Measurements from ENCODE around the gene PRC1. TPM values are rescaled to one million over a fixed set of nuclear protein-coding genes. Genes with fewer than 3 reads are reported as not detected.
A peak's percentile ranks its signal among the peaks of the same experiment; 100 is the strongest.

The PRC1 gene
- polyA plus RNA-seq, 1 donor (not counting 4 experiments of a cell fraction or from before 2014, with no cell fraction given), result 105 TPM

DNA sequence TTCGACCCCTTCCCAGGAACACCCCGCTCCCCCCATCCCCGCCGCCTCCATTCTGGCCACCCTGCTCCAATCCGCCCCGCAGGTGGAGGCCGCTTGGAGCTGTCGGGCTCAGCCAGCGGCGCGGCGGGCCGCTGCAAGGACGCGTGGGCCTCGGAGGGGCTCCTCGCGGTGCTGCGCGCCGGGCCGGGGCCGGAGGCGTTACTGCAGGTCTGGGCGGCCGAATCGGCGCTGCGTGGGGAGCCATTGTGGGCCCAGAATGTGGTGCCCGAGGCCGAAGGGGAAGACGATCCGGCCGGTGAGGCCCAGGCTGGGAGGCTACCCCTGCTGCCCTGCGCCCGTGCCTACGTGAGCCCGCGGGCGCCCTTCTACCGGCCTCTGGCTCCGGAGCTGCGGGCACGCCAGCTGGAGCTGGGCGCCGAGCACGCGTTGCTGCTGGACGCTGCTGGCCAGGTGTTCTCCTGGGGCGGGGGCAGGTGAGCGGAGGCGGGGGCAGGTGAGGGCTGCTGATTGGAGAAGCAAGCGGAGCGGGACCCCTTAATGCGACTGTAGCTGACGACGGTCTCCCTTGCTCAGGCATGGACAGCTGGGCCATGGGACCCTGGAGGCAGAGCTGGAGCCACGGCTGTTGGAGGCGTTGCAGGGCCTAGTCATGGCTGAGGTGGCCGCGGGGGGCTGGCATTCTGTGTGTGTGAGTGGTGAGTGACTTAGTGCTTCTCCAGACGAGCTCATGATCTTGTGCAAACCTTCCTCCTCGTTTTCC, 37.1 kb downstream of the PRC1 start:
- no peaks in the 10 kb centered on the region for H3K79me2 ChIP-seq (ENCODE audit: control insufficient read depth, insufficient read depth, low read length)
- H4K20me1 ChIP-seq (ENCODE audit: control insufficient read depth, extremely low read depth, insufficient read depth, low read length), result no peaks in the 10 kb centered on the region
- peaks cover 16% of the 10 kb centered on the region for H3K4me1 ChIP-seq (ENCODE audit: control insufficient read depth, extremely low read depth, insufficient read depth, low read length)
- DNase-seq (ENCODE audit: low read depth, low spot score), result no peak
- H3K36me3 ChIP-seq (ENCODE audit: control insufficient read depth in 2 of 2, extremely low read depth in 1 of 2, insufficient read depth in 2 of 2, low read length in 2 of 2), result peaks cover 17 to 21% of the 10 kb centered on the region in 2 experiments
- H2AFZ ChIP-seq (ENCODE audit: control insufficient read depth, low read length), result peak overlapping the region; percentile 65
- H3K27me3 ChIP-seq (ENCODE audit: control insufficient read depth, extremely low read depth, insufficient read depth, low read length), result no peaks in the 10 kb centered on the region
- TF ChIP-seq EZH2 (IDR thresholded peaks at IDR 0.05; ENCODE audit: low read length), result no peak
- TF ChIP-seq, protein P1, sequence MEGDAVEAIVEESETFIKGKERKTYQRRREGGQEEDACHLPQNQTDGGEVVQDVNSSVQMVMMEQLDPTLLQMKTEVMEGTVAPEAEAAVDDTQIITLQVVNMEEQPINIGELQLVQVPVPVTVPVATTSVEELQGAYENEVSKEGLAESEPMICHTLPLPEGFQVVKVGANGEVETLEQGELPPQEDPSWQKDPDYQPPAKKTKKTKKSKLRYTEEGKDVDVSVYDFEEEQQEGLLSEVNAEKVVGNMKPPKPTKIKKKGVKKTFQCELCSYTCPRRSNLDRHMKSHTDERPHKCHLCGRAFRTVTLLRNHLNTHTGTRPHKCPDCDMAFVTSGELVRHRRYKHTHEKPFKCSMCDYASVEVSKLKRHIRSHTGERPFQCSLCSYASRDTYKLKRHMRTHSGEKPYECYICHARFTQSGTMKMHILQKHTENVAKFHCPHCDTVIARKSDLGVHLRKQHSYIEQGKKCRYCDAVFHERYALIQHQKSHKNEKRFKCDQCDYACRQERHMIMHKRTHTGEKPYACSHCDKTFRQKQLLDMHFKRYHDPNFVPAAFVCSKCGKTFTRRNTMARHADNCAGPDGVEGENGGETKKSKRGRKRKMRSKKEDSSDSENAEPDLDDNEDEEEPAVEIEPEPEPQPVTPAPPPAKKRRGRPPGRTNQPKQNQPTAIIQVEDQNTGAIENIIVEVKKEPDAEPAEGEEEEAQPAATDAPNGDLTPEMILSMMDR (optimal IDR thresholded peaks at IDR 0.05 in 1 of 3, IDR thresholded peaks at IDR 0.05 in 1 of 3, conservative IDR thresholded peaks at IDR 0.05 in 1 of 3; ENCODE audit: extremely low read depth in 1 of 3, insufficient read depth in 2 of 3, low read length in 3 of 3), result no peak
- dilution Hi-C loops (cut with MboI; ENCODE audit: extremely low pct_ligation_motif_present, low sequenced_read_pairs), result no loop called here
- no peaks in the 10 kb centered on the region for H3K9me3 ChIP-seq (ENCODE audit: control insufficient read depth, low read depth, low read length)
- peak overlapping the region; percentile 95 for H3K9ac ChIP-seq (ENCODE audit: control insufficient read depth, extremely low read depth, insufficient read depth, low read length)
- H3K27ac ChIP-seq (ENCODE audit: control insufficient read depth, insufficient read depth, low read length), result no peak overlapping the region
- no peak for FAIRE-seq
- H3K4me3 ChIP-seq (ENCODE audit: control insufficient read depth in 2 of 3, extremely low read depth in 1 of 3, insufficient read depth in 2 of 3, low read depth in 1 of 3, low read length in 3 of 3), result peak overlapping the region; percentile 51 to 80 (median 58)
- H3K9me1 ChIP-seq (ENCODE audit: control insufficient read depth, extremely low read depth, insufficient read depth, low read length), result no peaks in the 10 kb centered on the region
- peak overlapping the region; percentile 87 for H3K4me2 ChIP-seq (ENCODE audit: control insufficient read depth, extremely low read depth, insufficient read depth, low read depth, low read length)

DNA sequence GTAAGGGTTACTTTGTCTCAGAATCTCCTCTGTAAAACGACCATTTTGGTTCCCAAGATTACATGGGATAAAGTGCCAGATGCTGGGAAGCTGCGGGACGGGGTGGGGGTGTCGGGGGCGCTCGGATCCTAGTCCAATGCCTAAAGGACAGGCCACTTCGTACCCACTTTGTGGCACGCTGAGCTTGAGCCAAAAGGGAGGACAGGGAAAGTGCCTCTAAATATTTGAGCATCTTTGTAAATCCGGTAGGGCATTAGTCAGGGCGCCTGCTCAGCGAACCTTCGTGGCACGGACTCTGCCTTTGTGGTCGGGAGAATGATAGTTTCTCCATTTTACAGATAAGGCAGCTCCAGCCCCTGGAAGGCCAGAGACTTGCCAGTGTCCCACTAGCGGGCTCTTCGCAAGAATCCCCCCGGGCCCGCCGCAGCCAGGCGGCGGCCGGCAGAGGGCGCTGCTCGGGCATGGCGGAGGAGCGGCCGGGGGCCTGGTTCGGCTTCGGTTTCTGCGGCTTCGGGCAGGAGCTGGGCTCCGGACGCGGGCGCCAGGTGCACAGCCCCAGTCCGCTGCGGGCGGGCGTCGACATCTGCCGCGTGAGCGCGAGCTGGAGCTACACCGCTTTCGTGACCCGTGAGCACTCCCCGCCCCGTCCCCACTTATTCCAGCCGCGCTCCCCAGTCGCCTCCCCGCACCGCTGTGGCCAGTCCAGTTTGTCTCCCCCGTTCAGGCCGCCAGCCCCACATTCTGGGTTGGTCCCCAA, 37.9 kb downstream of the PRC1 start:
- Histone ChIP-seq H2AFZ (ENCODE audit: control insufficient read depth, low read length) (peak overlapping the region; percentile 70), H3K9me1 (ENCODE audit: control insufficient read depth, extremely low read depth, insufficient read depth, low read length) (no peaks in the 10 kb centered on the region), H3K79me2 (ENCODE audit: control insufficient read depth, insufficient read depth, low read length) (no peaks in the 10 kb centered on the region), H3K9me3 (ENCODE audit: control insufficient read depth, low read depth, low read length) (no peaks in the 10 kb centered on the region), H3K36me3 (ENCODE audit: control insufficient read depth in 2 of 2, extremely low read depth in 1 of 2, insufficient read depth in 2 of 2, low read length in 2 of 2) (peaks cover 19 to 25% of the 10 kb centered on the region in 2 experiments), H3K4me3 (ENCODE audit: control insufficient read depth in 2 of 3, extremely low read depth in 1 of 3, insufficient read depth in 2 of 3, low read depth in 1 of 3, low read length in 3 of 3) (peak overlapping the region; percentile 51 to 80 (median 61)), H3K27me3 (ENCODE audit: control insufficient read depth, extremely low read depth, insufficient read depth, low read length) (no peaks in the 10 kb centered on the region), H4K20me1 (ENCODE audit: control insufficient read depth, extremely low read depth, insufficient read depth, low read length) (no peaks in the 10 kb centered on the region), H3K9ac (ENCODE audit: control insufficient read depth, extremely low read depth, insufficient read depth, low read length) (peak overlapping the region; percentile 95), H3K4me1 (ENCODE audit: control insufficient read depth, extremely low read depth, insufficient read depth, low read length) (peaks cover 16% of the 10 kb centered on the region), H3K4me2 (ENCODE audit: control insufficient read depth, extremely low read depth, insufficient read depth, low read depth, low read length) (peak overlapping the region; percentile 87), H3K27ac (ENCODE audit: control insufficient read depth, insufficient read depth, low read length) (no peak overlapping the region)
- no peak for TF ChIP-seq EZH2 (IDR thresholded peaks at IDR 0.05; ENCODE audit: low read length)
- TF ChIP-seq, protein P1 (optimal IDR thresholded peaks at IDR 0.05 in 1 of 3, IDR thresholded peaks at IDR 0.05 in 1 of 3, conservative IDR thresholded peaks at IDR 0.05 in 1 of 3; ENCODE audit: extremely low read depth in 1 of 3, insufficient read depth in 2 of 3, low read length in 3 of 3), result peak; percentile 74 to 90 (median 78)
- FAIRE-seq, result no peak
- dilution Hi-C loops (cut with MboI; ENCODE audit: extremely low pct_ligation_motif_present, low sequenced_read_pairs), result no loop called here
- no peak for DNase-seq (ENCODE audit: low read depth, low spot score)
